H1 (cell line): ENCODE data around the gene DYNLL1. TPM values are rescaled to one million over a fixed set of nuclear protein-coding genes. Genes with fewer than 3 reads are reported as not detected.

Experiments used
- CTCF ChIA-PET: fragments of 300-600 bp; sonication (Branson Sonifier 250); formaldehyde crosslinking; loops from one replicate; lab custom pipeline; 2021; ENCODE audit not compliant: partially characterized antibody; lab: Charles Lee
- POLR2A ChIA-PET: fragments of 300-600 bp; sonication (Branson Sonifier 250); formaldehyde crosslinking; loops from one replicate; lab custom pipeline; 2021; ENCODE audit warnings: inconsistent platforms; ENCODE audit not compliant: partially characterized antibody; lab: Charles Lee
- DNase-seq, 2 experiments: peaks; one replicate each; pipeline versions ENCODE4 v3.0.0 to v3.0.0-alpha.2; 2010 to 2022; ENCODE audit warnings: low spot score in 2 of 2, low read depth in 1 of 2, mixed read lengths in 1 of 2
- FAIRE-seq: peaks from 2 replicates; lab custom pipeline; 2011; peaks lifted over from hg19 to GRCh38; lab: Jason Lieb, UNC
- H2AFZ ChIP-seq: 2 replicates; pipeline ENCODE4 v1.8.1; 2012; ENCODE audit warnings: low read length, inconsistent platforms
- H2AK5ac ChIP-seq: 2 replicates; pipeline ENCODE4 v1.6.1; 2013; ENCODE audit warnings: low read depth, low read length
- H2BK120ac ChIP-seq: replicated peaks from 2 replicates; pipeline ENCODE3; 2013; ENCODE audit warnings: low read depth, low read length, inconsistent platforms
- H2BK12ac ChIP-seq: 2 replicates; pipeline ENCODE4 v1.6.1; 2013; ENCODE audit warnings: low read depth, low read length
- H2BK15ac ChIP-seq: 2 replicates; pipeline ENCODE4 v1.6.1; 2013; ENCODE audit warnings: low read length
- H2BK20ac ChIP-seq: 2 replicates; pipeline ENCODE4 v1.6.1; 2013; ENCODE audit warnings: low read length
- H2BK5ac ChIP-seq: 2 replicates; pipeline ENCODE4 v1.6.1; 2013; ENCODE audit warnings: low read depth, low read length
- H3K14ac ChIP-seq: 2 replicates; pipeline ENCODE4 v1.6.1; 2013; ENCODE audit warnings: inconsistent platforms; ENCODE audit not compliant: insufficient read length
- H3K18ac ChIP-seq: 2 replicates; pipeline ENCODE4 v1.6.1; 2013; ENCODE audit warnings: low read length; ENCODE audit errors: extremely low read depth
- H3K23ac ChIP-seq: 2 replicates; pipeline ENCODE4 v1.6.1; 2013; ENCODE audit warnings: inconsistent platforms; ENCODE audit not compliant: insufficient read length
- H3K23me2 ChIP-seq: 2 replicates; pipeline ENCODE4 v1.6.1; 2013; ENCODE audit warnings: low read depth, low read length
- H3K27ac ChIP-seq: 2 replicates; pipeline ENCODE4 v1.6.1; 2011; ENCODE audit warnings: low read depth, low read length, inconsistent platforms
- H3K27me3 ChIP-seq, 4 experiments: replicated peaks in 1 of 4; 1 replicate in 1 of 4; 2 replicates in 3 of 4; pipeline versions ENCODE4 v1.6.1 to v1.8.1; 2011 to 2013; ENCODE audit warnings: low read length in 3 of 4, mild to moderate bottlenecking in 3 of 4, inconsistent platforms in 2 of 4, mixed read lengths in 2 of 4, moderate library complexity in 1 of 4; ENCODE audit not compliant: control insufficient read depth in 3 of 4, insufficient read depth in 3 of 4; ENCODE audit errors: extremely low read depth in 1 of 4
- H3K36me3 ChIP-seq, 4 experiments: 2 replicates each; pipeline versions ENCODE4 v1.6.1 to v1.8.1; 2011 to 2013; ENCODE audit warnings: mild to moderate bottlenecking in 4 of 4, low read length in 3 of 4, moderate library complexity in 2 of 4, control low read depth in 1 of 4, inconsistent platforms in 1 of 4; ENCODE audit not compliant: insufficient read depth in 4 of 4, control insufficient read depth in 2 of 4
- H3K4ac ChIP-seq: replicated peaks from 2 replicates; pipeline ENCODE3; 2013; ENCODE audit warnings: low read length, low read depth, mixed read lengths, inconsistent platforms; ENCODE audit not compliant: insufficient read length
- H3K4me1 ChIP-seq, 4 experiments: replicated peaks in 1 of 4; 1 replicate in 1 of 4; 2 replicates in 3 of 4; pipeline versions ENCODE4 v1.6.1 to v1.8.1; 2011 to 2013; ENCODE audit warnings: low read length in 3 of 4, inconsistent platforms in 2 of 4, mixed read lengths in 1 of 4; ENCODE audit not compliant: insufficient read depth in 4 of 4, control insufficient read depth in 3 of 4
- H3K4me2 ChIP-seq, 2 experiments: 2 replicates each; pipeline versions ENCODE4 v1.6.1 to v1.8.1; 2011 to 2013; ENCODE audit warnings: low read depth in 2 of 2, low read length in 2 of 2, control low read depth in 1 of 2, inconsistent platforms in 1 of 2, mild to moderate bottlenecking in 1 of 2; ENCODE audit not compliant: insufficient read depth in 1 of 2
- H3K4me3 ChIP-seq, 4 experiments: fragments of 200-600, 300-600 bp in 1 of 4; sonication (generic), shearing (Covaris generic), sonication (Bioruptor Twin) in 1 of 4; 2 replicates each; pipeline versions ENCODE4 v1.5.1 to v1.8.1; 2011 to 2016; ENCODE audit warnings: low read length in 4 of 4, low read depth in 3 of 4, control low read depth in 2 of 4, inconsistent platforms in 2 of 4, mild to moderate bottlenecking in 2 of 4, mixed read lengths in 1 of 4, moderate library complexity in 1 of 4; ENCODE audit not compliant: insufficient read depth in 2 of 4; ENCODE audit errors: extremely low read depth in 1 of 4
- H3K56ac ChIP-seq: replicated peaks from 2 replicates; pipeline ENCODE3; 2013; ENCODE audit warnings: low read depth, mild to moderate bottlenecking, mixed read lengths, low read length, inconsistent platforms; ENCODE audit not compliant: insufficient read length
- H3K79me1 ChIP-seq: 2 replicates; pipeline ENCODE4 v1.6.1; 2013; ENCODE audit warnings: low read depth, low read length, control low read depth
- H3K79me2 ChIP-seq, 2 experiments: 2 replicates each; pipeline versions ENCODE4 v1.6.1 to v1.8.1; 2012 to 2013; ENCODE audit warnings: low read length in 2 of 2, mild to moderate bottlenecking in 2 of 2, inconsistent platforms in 1 of 2; ENCODE audit not compliant: insufficient read depth in 2 of 2, control insufficient read depth in 1 of 2
- H3K9ac ChIP-seq, 4 experiments: replicated peaks in 1 of 4; 1 replicate in 1 of 4; 2 replicates in 3 of 4; pipeline versions ENCODE4 v1.6.1 to v1.8.1; 2011 to 2013; ENCODE audit warnings: low read depth in 3 of 4, low read length in 3 of 4, control low read depth in 2 of 4, mild to moderate bottlenecking in 2 of 4, moderate library complexity in 2 of 4, inconsistent platforms in 1 of 4; ENCODE audit errors: extremely low read depth in 1 of 4
- H3K9me3 ChIP-seq, 2 experiments: 2 replicates each; pipeline versions ENCODE4 v1.6.1 to v1.8.1; 2012 to 2013; ENCODE audit warnings: mild to moderate bottlenecking in 2 of 2, moderate library complexity in 2 of 2, control low read depth in 1 of 2, inconsistent platforms in 1 of 2, low read depth in 1 of 2, low read length in 1 of 2, mixed read lengths in 1 of 2; ENCODE audit not compliant: insufficient read depth in 2 of 2
- H4K20me1 ChIP-seq, 2 experiments: replicated peaks in 1 of 2; 2 replicates each; pipeline versions ENCODE3 to v1.8.1; 2011 to 2013; ENCODE audit warnings: inconsistent platforms in 2 of 2, low read length in 2 of 2, mild to moderate bottlenecking in 1 of 2; ENCODE audit not compliant: insufficient read depth in 2 of 2, control insufficient read depth in 1 of 2
- H4K5ac ChIP-seq: 2 replicates; pipeline ENCODE4 v1.6.1; 2013; ENCODE audit warnings: low read length, low read depth, mixed read lengths, inconsistent platforms; ENCODE audit not compliant: insufficient read length
- H4K8ac ChIP-seq: 2 replicates; pipeline ENCODE4 v1.8.0; 2013; ENCODE audit warnings: mild to moderate bottlenecking, moderate library complexity, low read length, inconsistent platforms; ENCODE audit not compliant: insufficient read depth; ENCODE audit errors: extremely low read depth
- H4K91ac ChIP-seq: replicated peaks from 2 replicates; pipeline ENCODE3; 2013; ENCODE audit warnings: low read length, mixed read lengths, inconsistent platforms; ENCODE audit not compliant: insufficient read length
- BRCA1 ChIP-seq: IDR thresholded peaks from 2 replicates; pipeline ENCODE4 v1.6.1; 2012; ENCODE audit warnings: low read depth, low read length, improper control_type of control experiment
- CEBPB ChIP-seq: IDR thresholded peaks from 2 replicates; pipeline ENCODE4 v1.6.1; 2012; ENCODE audit warnings: low read depth, low read length
- CREB1 ChIP-seq: IDR thresholded peaks from 2 replicates; pipeline ENCODE4 v1.6.1; 2012; ENCODE audit warnings: inconsistent platforms
- POLR2AphosphoS5 ChIP-seq: IDR thresholded peaks from 2 replicates; pipeline ENCODE4 v1.6.1; 2011; ENCODE audit warnings: low read depth, low read length
- RAD21 ChIP-seq, 2 experiments: IDR thresholded peaks in 1 of 2; conservative IDR thresholded peaks in 1 of 2; 2 replicates each; pipeline ENCODE4 v1.6.1; 2011; ENCODE audit warnings: low read depth in 2 of 2, low read length in 2 of 2, improper control_type of control experiment in 1 of 2, inconsistent platforms in 1 of 2, mild to moderate bottlenecking in 1 of 2, moderate library complexity in 1 of 2
- RNF2 ChIP-seq: fragments of 200-900, 300-1000 bp; sonication (generic); IDR thresholded peaks from 2 replicates; pipeline ENCODE4 v1.7.1; 2016; ENCODE audit warnings: borderline replicate concordance, low read depth, mild to moderate bottlenecking, antibody characterized with exemption, low read length; ENCODE audit not compliant: poor library complexity, severe bottlenecking; ENCODE audit errors: missing control alignments
- RXRA ChIP-seq: IDR thresholded peaks from 2 replicates; pipeline ENCODE4 v1.6.1; 2011; ENCODE audit warnings: low read depth, mild to moderate bottlenecking, low read length, moderate library complexity; ENCODE audit not compliant: insufficient read depth
- SUZ12 ChIP-seq: fragments of 200-600 bp; sonication (generic); IDR thresholded peaks from 2 replicates; pipeline ENCODE4 v1.6.1; 2012; ENCODE audit warnings: mild to moderate bottlenecking, inconsistent platforms, low read length, moderate library complexity, mixed read lengths
- WGBS, 2 experiments: shearing (Covaris generic) in 1 of 2; methylation state at CpG; one replicate each; pipeline versions ENCODE4 v1.1.6 to v1.1.7; 2013 to 2015; ENCODE audit warnings: low lambda C conversion rate in 2 of 2, mixed read lengths in 2 of 2, inconsistent platforms in 1 of 2, low coverage in 1 of 2, missing lambda C conversion rate in 1 of 2; ENCODE audit not compliant: insufficient replicate concordance in 2 of 2, insufficient coverage in 1 of 2, insufficient read length in 1 of 2; ENCODE audit errors: extremely low coverage in 1 of 2, missing lambda C conversion rate in 1 of 2; 5-methylcytosine and 5-hydroxymethylcytosine counted together
- polyA plus RNA-seq, 7 experiments: library from polyadenylated mRNA; depleted of rRNA in 3 of 7; stranded (reverse) in 5 of 7; unstranded in 2 of 7; fragments of >200 nt in 5 of 7; fragments of 200-250 nt in 2 of 7; gene quantifications; 1 replicate in 5 of 7; 2 replicates in 1 of 7; 4 replicates in 1 of 7; pipeline versions ENCODE4 v1.2.1 to v1.2.3, GENCODE V29; 2011 to 2013; ENCODE audit warnings: missing spikeins in 2 of 7, mixed read lengths in 2 of 7
- total RNA-seq: library from RNA; stranded (reverse); fragmentation: NEBNext Ultra II Directional; extraction: Animal tissue kit (Norgen Biotek cat#: 25700); gene quantifications from 2 replicates; pipeline ENCODE4 v1.2.1, GENCODE V29; 2021

The DYNLL1 gene
- total and polyA plus RNA-seq, 2 of the 8 experiments (the other 6 are each of a cell fraction or from before 2014, with no cell fraction given) = 423 to 488 TPM

GRCh38 chr12:120537856-120538220, 41.9 kb downstream of the DYNLL1 start:
- H3K4ac ChIP-seq = no peak overlapping the region
- TF ChIP-seq CREB1 = no peak
- TF ChIP-seq RNF2 = no peak
- no peak for TF ChIP-seq CEBPB
- TF ChIP-seq RXRA = no peak
- TF ChIP-seq RAD21 (IDR thresholded peaks at IDR 0.05 in 1 of 2, conservative IDR thresholded peaks at IDR 0.05 in 1 of 2; ENCODE audit: low read depth in 2 of 2, low read length in 2 of 2) = no peak
- TF ChIP-seq SUZ12 = no peak
- TF ChIP-seq POLR2AphosphoS5 = no peak
- TF ChIP-seq BRCA1 = no peak
- peaks cover 3% of the 10 kb centered on the region; the same call in 1 of the 2 replicates for H3K23me2 ChIP-seq
- FAIRE-seq (no peak), DNase-seq (no peak)
- no peak overlapping the region for H4K5ac ChIP-seq
- 91% methylated on average over 4 of the region's 4 CpGs; no CpG with 5 or more reads in 1 of the 2 experiments for WGBS, 2 experiments
- no peak overlapping the region for H3K14ac ChIP-seq
- no peak overlapping the region for H2AK5ac ChIP-seq
- no peak overlapping the region for H2BK120ac ChIP-seq
- H4K20me1 ChIP-seq = peaks cover 14 to 26% of the 10 kb centered on the region in 2 experiments
- H3K23ac ChIP-seq = no peak overlapping the region
- H2BK5ac ChIP-seq = no peak overlapping the region
- no peak overlapping the region for H3K56ac ChIP-seq
- H2BK15ac ChIP-seq = no peak overlapping the region
- H3K4me2 ChIP-seq = peak overlapping the region in 1 of 2 experiments; percentile 91; a peak in 1 of 4 replicates
- H4K8ac ChIP-seq = no peak overlapping the region
- ChIA-PET CTCF (interaction anchor here (0.8 to 1.0 kb wide), 2 partner anchors 44 to 70 kb away, joined by 3 read pairs; no protein-coding TSS in a partner anchor), POLR2A (interaction anchor here (1.4 to 2.1 kb wide), 4 partner anchors 9 to 42 kb away, joined by 3 to 8 read pairs (median 5); partner anchors contain the start of genes COQ5 and DYNLL1)
- H3K79me2 ChIP-seq = peaks cover 29 to 79% of the 10 kb centered on the region in 2 experiments
- no peak overlapping the region for H4K91ac ChIP-seq
- H3K4me3 ChIP-seq = no peak overlapping the region
- H3K18ac ChIP-seq = no peak overlapping the region
- H3K27me3 ChIP-seq = no peaks in the 10 kb centered on the region
- H2BK12ac ChIP-seq = no peak overlapping the region
- H3K9ac ChIP-seq = peak overlapping the region in 1 of 4 experiments; percentile 40; a peak in 1 of 7 replicates
- peaks cover 8% of the 10 kb centered on the region for H3K79me1 ChIP-seq
- H3K9me3 ChIP-seq = no peaks in the 10 kb centered on the region; a peak in 1 of 4 replicates
- H2BK20ac ChIP-seq = no peak overlapping the region
- no peak overlapping the region for H3K27ac ChIP-seq
- peaks cover 0 to 16% (median 2%) of the 10 kb centered on the region in 4 experiments; a peak in 2 of 8 replicates for H3K36me3 ChIP-seq
- peaks cover 3 to 8% (median 6%) of the 10 kb centered on the region in 4 experiments; a peak in 5 of 7 replicates for H3K4me1 ChIP-seq
- H2AFZ ChIP-seq = no peak overlapping the region
